Epithelial cell of proximal tubule (primary cell): ENCODE results near the gene FGD6. TPM values are rescaled to one million over a fixed set of nuclear protein-coding genes. Genes with fewer than 3 reads are reported as not detected.

Source experiments
- DNase-seq: peaks from one replicate; pipeline ENCODE4 v3.0.0-alpha.2; 2011; ENCODE audit warnings: low read depth
- H3K4me3 ChIP-seq: 2 replicates; pipeline ENCODE4 v1.5.1; 2011; ENCODE audit warnings: low read depth, mild to moderate bottlenecking, low read length
- CTCF ChIP-seq: conservative IDR thresholded peaks from 2 replicates; pipeline ENCODE4 v1.5.1; 2012; ENCODE audit warnings: low read depth, mild to moderate bottlenecking, low read length
- total RNA-seq: library from RNA; depleted of rRNA; stranded (reverse); fragments of >200 nt; gene quantifications from 2 replicates; pipeline ENCODE4 v1.2.3, GENCODE V29; 2015

The FGD6 gene
- total RNA-seq, 1 donor from 2014 or later, result 32.2 TPM

- H3K4me3 ChIP-seq, result no peak overlapping the region
- TF ChIP-seq CTCF, result no peak
- DNase-seq, result no peak
Observed at GRCh38 chr12:95057424-95057823, 159.8 kb downstream of the FGD6 start.

- DNase-seq, result no peak
- no peak overlapping the region for H3K4me3 ChIP-seq
- TF ChIP-seq CTCF, result no peak
Observed at GRCh38 chr12:95055057-95055456, 162.2 kb downstream of the FGD6 start.

GRCh38 chr12:95054206-95054605, 163.1 kb downstream of the FGD6 start:
- no peak overlapping the region for H3K4me3 ChIP-seq
- TF ChIP-seq CTCF, result no peak
- no peak for DNase-seq

- DNase-seq, result no peak
- TF ChIP-seq CTCF, result no peak
- H3K4me3 ChIP-seq, result no peak overlapping the region
Observed at GRCh38 chr12:95051241-95051640, 166.0 kb downstream of the FGD6 start.

- TF ChIP-seq CTCF, result no peak
- no peak overlapping the region for H3K4me3 ChIP-seq
- no peak for DNase-seq
Observed at GRCh38 chr12:95037906-95038305, 179.4 kb downstream of the FGD6 start.

GRCh38 chr12:95034750-95035149, 182.5 kb downstream of the FGD6 start:
- TF ChIP-seq CTCF, result no peak

More at GRCh38 chr12:95034750-95035149, 182.5 kb downstream of the FGD6 start:
- H3K4me3 ChIP-seq, result no peak overlapping the region
- DNase-seq, result no peak

Other genes with a start within 250 kb of the FGD6 start
- gene NDUFA12, start 213.8 kb downstream of the FGD6 start, total RNA-seq, result 136 and 193 TPM in 2 replicates
- gene NR2C1, start 143.8 kb downstream of the FGD6 start, total RNA-seq, result 31.2 and 43.4 TPM in 2 replicates
- 69.1 and 99.4 TPM in 2 replicates for gene VEZT, start 340 bp upstream of the FGD6 start, total RNA-seq